Superior temporal gyrus (tissue), 1 donor: ENCODE results near the gene ANKLE2.
"Not testable (repeated sequence)": the region's sequence is repeated elsewhere in the genome, so short reads cannot be mapped to it uniquely, and the experiment has no call there.

Experiments used
- DNase-seq: peaks from one replicate; pipeline ENCODE4 v3.0.0-alpha.2; 2016; ENCODE audit errors: extremely low spot score

ANKLE2 gene

DNA sequence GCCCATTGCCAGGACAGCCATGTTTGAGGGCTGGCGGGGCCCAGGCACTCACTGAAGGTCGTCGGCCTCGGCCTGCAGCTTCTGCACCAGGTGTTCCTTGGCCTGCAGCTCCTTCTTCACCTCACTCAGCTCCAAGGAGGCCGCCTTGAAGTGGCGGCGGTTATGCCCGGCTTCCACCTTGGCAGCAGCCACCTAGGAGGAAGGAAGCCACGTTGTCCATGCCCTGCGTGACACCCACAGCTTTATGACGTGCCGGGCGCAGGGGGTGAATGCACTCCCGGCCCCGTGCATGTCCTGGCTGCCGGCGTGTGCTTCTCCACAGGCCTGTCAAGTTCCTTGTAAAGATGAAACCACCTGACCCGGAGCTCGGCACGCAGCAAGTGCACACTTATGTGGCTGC is 16.0 kb upstream of the ANKLE2 start:
- DNase-seq: no peak

DNA sequence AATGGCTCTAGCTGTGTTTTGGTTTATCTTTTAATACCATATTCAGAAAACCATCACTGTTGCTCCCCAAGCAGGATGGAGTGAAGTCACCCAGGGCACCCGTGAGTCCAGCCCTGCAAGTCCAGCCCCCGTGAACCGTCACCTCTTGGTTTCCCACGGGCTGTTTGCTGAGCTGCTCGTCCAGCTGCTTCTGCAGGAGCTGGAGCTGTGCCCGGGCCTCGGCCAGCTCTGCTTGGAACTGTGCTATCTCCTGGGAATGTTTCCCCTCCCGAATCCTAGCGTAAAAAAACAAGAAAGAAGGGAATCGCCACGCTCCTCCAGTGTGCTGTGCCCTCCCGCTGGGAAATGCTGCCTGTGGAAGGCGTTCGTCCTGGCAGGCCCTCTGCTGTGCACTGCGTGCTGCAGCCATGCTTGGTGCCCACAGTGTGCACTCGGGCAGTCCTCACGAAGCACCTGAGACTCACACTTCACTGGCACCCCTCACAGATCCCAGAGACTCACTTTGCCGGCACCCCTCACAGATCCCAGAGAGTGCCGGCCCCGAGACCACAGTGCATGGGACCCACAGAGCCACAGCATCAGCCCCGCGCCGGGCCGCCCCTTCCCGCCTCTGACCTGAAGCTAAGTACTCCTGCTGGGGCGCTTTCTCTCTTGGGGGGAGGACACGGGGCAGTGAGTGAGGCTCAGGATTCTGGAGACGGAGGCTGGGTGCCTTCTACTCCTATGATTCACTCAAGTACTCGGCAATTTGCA is 15.4 kb upstream of the ANKLE2 start:
- DNase-seq: no peak

DNA sequence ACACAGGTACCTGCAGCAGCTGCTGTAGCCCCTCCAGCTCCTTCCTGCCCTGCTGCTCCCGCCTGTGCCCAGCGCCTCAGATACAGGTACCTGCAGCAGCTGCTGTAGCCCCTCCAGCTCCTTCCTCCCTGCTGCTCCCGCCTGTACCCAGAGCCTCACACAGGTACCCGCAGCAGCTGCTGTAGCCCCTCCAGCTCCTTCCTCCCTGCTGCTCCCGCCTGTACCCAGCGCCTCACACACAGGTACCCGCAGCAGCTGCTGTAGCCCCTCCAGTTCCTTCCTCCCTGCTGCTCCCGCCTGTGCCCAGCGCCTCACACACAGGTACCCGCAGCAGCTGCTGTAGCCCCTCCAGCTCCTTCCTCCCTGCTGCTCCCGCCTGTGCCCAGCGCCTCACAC is 14.6 kb upstream of the ANKLE2 start:
- not testable (repeated sequence) for DNase-seq

DNA sequence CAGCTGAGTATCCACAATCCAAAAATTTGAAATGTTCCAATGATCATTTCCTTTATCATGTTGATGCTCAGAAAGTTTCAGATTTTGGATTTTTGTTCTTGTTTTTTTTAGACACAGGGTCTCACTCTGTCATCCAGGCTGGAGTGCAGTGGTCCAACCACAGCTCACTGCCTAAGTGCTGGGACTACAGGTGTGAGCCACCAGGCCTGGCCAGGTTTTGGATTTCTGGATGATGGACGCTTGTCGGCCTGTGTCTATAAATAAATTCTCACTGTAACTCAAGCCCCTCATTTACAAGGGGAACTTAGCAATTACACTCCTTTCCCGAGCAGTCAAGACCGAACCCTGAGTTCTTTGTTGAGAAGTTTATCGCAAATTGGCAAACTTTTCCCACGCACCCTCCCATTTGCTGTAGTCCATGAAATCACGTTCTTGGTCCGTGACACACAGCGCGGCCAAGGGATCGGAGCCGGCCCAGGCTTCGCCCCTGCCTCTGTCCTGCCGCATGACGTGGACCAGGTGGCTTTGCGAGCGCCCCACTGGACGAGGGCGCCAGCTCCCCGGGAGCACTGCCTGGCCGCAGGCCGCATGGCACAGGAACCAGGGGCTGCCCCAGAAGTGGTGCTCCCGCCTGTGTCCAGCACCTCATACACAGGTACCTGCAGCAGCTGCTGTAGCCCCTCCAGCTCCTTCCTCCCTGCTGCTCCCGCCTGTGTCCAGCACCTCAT is 14.0 kb upstream of the ANKLE2 start:
- DNase-seq: no peak

DNA sequence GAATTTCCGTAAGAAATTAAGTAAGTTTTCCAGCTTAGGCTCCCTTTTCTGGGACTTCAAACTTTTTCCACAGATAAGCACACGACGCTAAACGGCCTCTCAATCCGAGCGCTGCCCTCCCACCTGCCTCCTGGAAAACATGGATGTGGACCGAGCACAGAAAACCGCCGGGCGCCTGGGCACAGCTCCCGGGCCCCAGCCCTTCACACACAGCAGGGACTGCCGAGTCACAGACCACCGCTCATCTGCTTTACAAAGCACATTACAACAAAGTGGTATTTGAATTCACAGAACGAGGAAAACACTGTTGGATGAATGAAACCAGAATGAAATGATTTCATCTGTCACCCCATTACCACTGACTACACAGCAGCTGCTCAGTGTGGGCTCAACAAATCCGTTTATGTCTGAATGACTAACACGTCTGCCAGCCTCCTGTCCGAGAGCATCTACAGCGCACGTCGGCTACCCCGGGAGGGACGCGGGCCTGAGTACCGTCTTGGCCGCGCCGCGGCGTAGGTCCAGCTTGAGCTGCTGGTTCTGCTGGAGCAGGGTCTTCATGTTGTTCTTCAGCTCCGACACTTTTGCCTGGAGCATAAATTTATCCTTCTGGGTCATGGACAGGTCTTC is 13.1 kb upstream of the ANKLE2 start:
- DNase-seq: no peak

DNA sequence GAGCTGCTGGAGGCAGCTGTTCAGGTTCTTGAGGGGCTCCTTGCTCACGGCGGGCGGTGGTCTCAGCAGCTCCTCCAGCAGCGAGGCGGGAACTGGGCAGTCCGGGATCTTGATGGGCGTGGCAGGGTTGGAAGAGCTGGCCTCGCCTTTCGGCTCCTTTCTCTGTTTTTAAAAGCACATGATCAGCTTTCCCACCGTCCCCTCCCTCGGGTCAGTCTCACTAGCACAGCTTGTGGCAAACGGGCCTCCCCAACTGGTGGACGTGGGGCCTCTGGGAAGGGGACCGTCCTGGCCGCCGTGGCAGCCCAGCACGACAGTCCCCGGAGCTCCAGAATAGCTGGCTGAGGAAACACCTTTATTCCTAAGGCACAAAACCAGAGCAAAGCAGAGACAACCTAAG is 12.5 kb upstream of the ANKLE2 start:
- no peak for DNase-seq

DNA sequence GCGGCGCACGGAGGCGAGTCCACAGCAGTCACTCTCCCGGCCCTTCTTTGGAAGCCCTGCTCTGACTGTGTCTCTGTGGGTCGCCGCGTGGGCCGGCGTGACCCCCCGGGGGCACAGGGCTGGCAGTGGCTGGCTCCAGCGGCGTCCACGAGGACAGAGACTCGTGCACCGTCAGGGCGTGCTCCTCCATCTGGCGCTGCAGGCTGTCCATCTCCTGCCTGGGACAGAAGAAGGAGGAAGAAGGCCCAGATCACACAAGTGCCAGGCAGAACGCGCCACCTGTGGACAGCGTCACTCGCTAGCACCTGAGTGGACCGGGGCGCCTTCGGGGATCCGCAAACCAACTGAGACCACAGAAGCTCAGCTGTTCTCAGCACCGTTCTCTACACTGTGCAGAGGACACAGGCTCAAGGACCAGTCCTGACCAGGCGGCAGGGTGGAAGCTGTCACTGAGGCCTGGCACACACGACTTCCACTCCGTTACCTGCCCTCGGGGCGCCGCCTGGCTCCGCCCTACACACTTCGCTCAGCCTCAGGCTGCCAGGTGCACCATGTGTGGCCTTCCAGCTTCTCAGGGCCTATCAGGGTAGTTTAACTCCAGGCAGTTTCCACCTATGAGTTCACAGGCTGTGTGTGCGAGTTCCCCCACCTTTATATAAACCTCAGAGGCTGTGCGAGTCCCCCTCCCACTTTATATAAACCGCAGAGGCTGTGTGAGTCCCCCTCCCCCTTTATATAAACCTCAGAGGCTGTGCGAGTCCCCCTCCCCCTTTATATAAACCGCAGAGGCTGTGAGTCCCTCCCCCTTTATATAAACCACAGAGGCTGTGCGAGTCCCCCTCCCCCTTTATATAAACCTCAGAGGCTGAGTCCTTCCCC is 11.7 kb upstream of the ANKLE2 start:
- no peak for DNase-seq

DNA sequence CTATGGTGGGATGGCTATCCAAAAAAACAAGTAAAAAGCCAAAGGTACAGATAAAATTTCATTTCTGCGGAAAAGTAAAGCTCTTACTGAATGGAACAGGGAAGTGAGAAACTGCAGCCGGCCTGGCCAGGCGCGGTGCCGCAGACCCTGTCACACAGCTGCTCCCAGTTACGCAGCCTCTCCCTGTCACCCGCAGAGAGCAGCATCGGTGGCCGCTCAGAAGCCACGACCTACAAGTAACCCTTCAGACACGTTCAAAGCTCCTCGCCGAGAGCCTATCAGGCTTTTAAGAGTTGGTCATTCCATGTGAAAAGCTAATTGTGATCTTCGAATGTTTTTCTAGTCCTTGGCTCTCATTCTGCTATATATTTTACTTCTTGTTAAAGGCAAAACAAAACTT is 11.0 kb upstream of the ANKLE2 start:
- DNase-seq: no peak

DNA sequence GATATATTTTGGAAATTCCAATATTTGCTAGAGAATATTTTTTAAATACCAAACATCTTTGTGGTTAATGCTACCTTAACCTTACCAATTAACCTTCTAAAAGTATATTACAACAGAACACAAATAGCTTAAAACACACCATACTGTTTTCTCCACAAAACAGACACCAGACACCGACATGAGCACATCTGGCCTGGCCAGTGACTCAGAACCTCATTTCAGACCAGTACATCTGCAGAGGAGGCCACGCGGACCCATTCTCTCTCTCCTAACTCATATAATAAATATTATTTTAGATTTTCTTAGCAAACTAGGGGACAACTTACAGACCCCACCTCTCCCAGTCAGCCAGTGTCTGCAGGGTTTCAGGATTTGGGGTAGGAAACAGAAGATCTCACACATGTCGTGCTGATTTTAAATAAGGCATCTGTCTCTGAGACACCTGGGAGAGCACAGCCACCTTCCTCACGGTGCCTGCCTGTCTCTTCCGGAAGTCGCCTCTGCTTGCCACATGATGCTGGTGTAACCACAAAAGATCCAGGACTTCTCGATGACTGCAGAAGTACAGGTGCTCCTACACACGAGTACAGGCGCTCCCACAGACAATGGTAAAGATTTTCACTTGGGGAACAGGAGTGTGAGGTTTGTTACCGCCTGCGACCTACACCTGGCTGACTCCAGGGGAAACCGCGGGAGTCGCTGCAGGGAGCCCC is 9.7 kb upstream of the ANKLE2 start:
- no peak for DNase-seq

DNA sequence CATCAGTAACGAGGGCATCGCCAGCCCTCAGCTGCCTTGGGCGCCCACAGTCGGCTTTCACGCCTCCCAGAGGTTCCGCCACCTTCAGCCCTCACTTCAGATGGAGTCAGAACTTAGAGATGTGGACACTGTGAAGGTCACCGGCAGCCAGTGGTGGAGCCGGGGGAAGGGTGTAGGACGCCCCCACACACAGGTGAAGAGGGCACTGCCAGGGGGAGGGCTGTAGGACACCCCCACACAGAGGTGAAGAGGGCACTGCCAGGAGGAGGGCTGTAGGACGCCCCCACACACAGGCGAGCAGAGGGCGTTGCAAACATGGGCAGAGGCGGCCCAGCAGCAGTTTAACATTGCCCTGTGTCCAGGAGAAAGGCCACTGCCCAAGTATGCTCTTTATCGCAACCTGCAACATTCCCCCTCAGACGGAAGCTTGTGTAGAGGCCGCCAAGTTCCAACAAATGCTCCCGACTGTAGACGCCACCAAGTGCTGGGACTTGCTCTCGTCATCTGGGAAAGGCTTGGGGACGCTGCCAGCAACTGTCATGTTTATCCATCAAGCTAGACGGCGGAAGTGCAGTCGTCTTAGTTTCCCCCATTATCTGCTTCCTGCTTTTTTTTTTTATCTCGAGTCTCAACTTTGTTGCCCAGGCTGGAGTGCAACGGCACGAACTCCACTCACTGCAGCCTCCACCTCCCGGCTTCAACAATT is 4.9 kb upstream of the ANKLE2 start:
- DNase-seq: no peak

DNA sequence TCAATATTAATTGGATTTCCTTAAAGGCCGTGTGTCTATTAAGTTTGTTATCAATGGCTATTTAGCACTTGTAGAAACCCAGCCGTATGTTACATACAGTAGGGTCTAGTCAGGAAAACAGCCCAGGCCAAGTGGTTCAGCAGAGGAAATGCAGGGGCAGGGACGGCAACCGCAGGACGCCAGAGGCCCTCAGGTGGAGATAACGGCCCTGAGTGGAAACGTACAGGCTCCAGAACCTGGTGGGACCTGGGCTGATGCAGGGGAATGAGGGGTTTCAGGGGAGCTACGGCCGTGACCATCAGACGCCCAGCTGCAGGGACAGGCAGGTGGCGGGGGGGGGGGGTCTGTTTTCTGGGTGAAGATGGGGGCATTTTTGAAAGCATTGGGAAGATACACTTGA is 3.7 kb upstream of the ANKLE2 start:
- no peak for DNase-seq

DNA sequence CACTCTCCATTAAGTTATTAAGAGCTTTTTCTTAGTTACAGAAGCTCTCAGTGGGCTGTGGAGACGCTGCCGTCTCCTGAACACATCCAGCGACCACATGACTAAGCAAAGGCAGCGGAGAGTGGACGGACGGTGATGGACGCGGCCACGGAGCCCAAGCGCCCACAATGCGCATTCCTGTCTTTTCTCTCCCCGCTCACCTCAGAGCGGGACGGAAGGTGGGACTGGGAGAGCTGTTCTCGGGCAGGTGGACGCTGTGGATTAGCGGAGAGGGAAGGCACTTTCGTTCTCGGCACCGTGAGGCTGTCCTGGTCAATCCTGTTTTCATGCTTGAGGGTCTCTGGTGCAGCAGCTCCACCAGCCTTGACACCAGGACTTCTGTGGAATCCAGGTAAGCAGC is 2.6 kb upstream of the ANKLE2 start:
- DNase-seq: no peak

DNA sequence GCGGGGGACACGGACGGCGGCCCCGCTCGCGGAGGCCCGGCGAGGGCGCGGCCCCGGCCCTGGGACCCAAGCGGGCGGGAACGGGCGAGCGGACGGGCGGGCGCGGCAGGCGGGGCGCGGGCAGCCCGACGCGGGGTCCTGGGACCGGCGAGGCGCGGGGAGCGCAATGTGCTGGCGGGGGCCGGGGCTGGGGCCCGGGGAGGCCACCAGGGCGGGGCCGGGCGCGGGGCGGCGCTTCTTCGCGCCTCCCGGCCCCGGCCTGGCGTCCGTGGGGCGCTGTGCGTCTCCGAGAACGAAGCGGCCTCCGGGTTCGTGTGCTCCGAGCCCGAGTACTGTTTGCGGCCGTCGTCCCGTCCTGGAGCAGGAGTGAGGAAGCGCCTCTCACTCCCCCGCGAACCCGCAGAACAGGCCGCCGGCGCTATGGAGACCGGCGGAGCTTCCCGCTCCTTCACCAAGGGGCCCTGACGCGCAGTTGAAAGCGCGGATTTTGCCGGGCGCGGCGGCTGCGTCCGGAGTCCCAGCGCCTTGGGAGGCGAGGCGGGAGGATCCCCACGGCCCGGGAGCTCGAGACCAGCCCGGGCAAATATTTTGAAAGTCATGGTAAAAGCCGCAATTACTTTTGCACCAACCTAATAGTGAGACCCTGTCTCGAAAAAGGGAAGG is 420 bp upstream of the ANKLE2 start:
- peak; percentile 76 for DNase-seq

DNA sequence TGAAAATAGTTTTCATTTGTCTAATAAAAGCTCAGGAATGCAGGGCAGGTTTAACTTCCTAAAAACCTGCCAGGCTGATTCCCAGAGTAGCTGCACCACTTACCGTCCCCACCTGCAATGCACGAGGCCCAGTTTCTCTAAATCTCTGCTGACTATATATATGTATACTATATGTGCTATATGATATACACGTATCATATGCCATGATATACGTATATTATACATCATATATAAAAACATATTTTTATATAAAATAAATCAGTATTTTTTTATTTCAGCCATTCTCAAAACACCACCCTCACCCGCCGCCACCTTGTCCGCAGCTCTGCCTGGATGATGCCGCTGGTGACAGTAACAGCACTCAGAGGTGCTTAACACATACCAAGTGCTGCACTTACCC is 2.3 kb downstream of the ANKLE2 start:
- no peak for DNase-seq

DNA sequence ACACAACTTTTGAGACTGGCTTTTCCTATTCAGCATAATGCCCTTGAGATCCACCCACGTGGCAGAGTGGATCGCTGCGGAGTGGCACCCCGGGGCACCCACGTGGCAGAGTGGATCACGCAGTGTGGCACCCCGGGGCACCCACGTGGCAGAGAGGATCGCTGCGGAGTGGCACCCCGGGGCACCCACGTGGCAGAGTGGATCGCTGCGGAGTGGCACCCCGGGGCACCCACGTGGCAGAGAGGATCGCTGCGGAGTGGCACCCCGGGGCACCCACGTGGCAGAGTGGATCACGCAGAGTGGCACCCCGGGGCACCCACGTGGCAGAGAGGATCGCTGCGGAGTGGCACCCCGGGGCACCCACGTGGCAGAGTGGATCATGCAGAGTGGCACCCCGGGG is 2.8 kb downstream of the ANKLE2 start:
- not testable (repeated sequence) for DNase-seq

DNA sequence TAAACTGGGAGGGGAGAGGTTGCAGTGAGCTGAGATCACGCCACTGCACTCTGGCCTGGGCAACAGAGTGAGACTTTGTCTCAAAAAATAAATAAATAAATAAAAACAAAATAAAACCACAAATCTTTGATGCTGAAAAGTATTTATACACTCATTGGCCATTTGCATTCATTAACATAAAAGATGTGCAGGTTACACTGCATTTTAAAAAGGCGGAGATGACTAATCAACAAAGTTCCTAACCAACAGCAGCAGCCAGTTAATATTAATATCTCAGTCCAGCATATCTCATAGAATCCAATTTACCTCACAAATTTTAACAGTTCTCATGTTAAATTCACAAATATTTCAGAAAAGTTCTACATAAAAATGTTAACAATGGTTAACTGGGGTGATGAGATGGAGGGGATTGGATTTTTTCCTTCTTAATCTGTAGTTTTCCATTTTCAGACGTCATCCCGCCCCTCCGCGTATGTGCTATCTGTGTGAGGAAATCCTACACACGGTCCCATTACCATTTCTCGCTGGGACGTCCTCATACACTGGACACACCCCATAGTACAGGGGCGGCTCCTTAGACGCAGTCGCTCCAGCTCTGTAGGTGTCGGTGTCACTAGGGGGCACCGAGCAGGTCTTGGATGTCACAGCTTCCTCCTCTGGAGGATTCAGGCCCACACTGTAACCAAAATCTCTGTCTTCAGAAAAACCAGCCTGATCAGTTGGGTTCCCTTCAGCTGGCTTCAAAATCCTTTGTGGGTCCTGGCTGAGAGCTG is 7.3 kb downstream of the ANKLE2 start:
- DNase-seq: no peak

DNA sequence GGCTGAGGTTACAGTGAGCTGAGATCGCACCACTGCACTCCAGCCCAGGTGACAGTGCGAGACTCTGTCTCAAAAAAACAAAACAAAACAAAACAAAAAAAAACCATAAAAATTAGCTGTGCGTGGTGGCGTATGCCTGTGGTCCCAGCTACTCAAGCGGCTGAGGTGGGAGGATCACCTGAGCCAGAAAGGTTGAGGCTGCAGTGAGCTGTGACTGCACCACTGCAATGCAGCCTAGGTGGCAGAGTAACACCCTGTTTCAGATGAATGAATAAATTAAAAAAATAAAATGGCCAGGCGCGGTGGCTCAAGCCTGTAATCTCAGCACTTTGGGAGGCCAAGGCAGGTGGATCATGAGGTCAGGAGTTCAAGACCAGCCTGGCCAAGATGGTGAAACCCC is 8.0 kb downstream of the ANKLE2 start:
- DNase-seq: not testable (repeated sequence)

DNA sequence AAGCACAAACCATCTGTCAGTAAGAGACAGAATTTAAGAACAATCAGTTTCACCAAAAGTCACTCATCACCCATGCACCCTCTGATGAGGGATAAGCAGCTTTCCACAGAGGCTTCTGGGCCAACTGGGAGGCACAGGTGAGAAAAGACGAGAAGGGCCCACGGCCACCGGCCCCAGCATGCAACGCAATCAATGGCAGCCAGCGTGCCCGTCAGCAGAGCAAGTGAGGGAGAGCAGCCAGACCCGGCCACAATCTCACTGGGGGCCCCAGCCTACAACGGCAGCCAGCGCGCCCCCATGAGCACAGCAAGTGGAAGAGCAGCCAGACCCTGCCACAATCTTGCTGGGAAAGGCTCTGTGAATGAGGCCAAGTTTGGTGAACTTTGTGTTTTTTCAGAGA is 13.3 kb downstream of the ANKLE2 start:
- no peak for DNase-seq

DNA sequence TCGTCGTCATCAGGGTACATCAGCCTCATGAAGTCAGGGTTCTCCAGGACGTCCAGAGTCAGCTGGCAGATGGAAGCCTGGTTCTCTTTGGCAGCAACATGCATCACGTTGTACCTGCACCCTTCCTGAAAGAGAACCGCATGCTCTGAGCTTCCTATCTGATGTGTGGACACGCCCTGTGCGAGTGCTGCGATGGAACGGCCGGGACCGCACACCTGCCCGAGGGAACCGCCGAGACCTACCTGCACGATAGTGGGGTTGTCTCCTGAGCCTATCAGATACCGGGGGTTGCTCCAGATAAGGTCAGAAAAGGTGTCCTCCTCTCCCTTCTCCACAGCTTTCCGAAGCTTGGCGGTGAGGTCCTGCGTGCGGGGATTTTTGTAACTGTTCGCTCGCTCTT is 13.7 kb downstream of the ANKLE2 start:
- no peak for DNase-seq
